Keratinocyte (primary cell): ENCODE data around the gene PIK3IP1. TPM values are rescaled to one million over a fixed set of nuclear protein-coding genes. Genes with fewer than 3 reads are reported as not detected.

Experiments
- DNase-seq: peaks from one replicate; pipeline ENCODE4 v3.0.0-alpha.2; 2011; ENCODE audit warnings: low read depth, missing footprints, low spot score
- FAIRE-seq: peaks from 2 replicates; lab custom pipeline; 2011; peaks lifted over from hg19 to GRCh38; lab: Jason Lieb, UNC
- H2AFZ ChIP-seq: 2 replicates; pipeline ENCODE4 v1.6.0; 2012; ENCODE audit warnings: low read length, control low read depth, inconsistent platforms; ENCODE audit not compliant: control insufficient read depth
- H3K27ac ChIP-seq: 2 replicates; pipeline ENCODE4 v1.5.1; 2011; ENCODE audit warnings: low read length; ENCODE audit not compliant: control insufficient read depth, insufficient read depth
- H3K27me3 ChIP-seq: 3 replicates; pipeline ENCODE4 v1.6.0; 2011; ENCODE audit warnings: low read length; ENCODE audit not compliant: control insufficient read depth, insufficient read depth; ENCODE audit errors: extremely low read depth
- H3K36me3 ChIP-seq, 2 experiments: 2 replicates in 1 of 2; 3 replicates in 1 of 2; pipeline ENCODE4 v1.5.1; 2011; ENCODE audit warnings: low read length in 2 of 2, mild to moderate bottlenecking in 1 of 2; ENCODE audit not compliant: control insufficient read depth in 2 of 2, insufficient read depth in 2 of 2; ENCODE audit errors: extremely low read depth in 1 of 2
- H3K4me1 ChIP-seq: 3 replicates; pipeline ENCODE4 v1.5.1; 2011; ENCODE audit warnings: low read length; ENCODE audit not compliant: control insufficient read depth, insufficient read depth; ENCODE audit errors: extremely low read depth
- H3K4me2 ChIP-seq: 3 replicates; pipeline ENCODE4 v1.6.0; 2011; ENCODE audit warnings: low read depth, low read length; ENCODE audit not compliant: control insufficient read depth, insufficient read depth; ENCODE audit errors: extremely low read depth
- H3K4me3 ChIP-seq, 3 experiments: fragments of 200-600 bp in 1 of 3; sonication (generic) in 1 of 3; 2 replicates in 2 of 3; 3 replicates in 1 of 3; pipeline ENCODE4 v1.5.1; 2011 to 2016; ENCODE audit warnings: low read length in 3 of 3, mild to moderate bottlenecking in 3 of 3, control low read depth in 2 of 3, inconsistent platforms in 1 of 3, low read depth in 1 of 3, mixed read lengths in 1 of 3, mixed run types in 1 of 3, moderate library complexity in 1 of 3; ENCODE audit not compliant: control insufficient read depth in 2 of 3, insufficient read depth in 2 of 3; ENCODE audit errors: extremely low read depth in 1 of 3
- H3K79me2 ChIP-seq: 2 replicates; pipeline ENCODE4 v1.6.0; 2012; ENCODE audit warnings: low read length; ENCODE audit not compliant: control insufficient read depth, insufficient read depth
- H3K9ac ChIP-seq: 3 replicates; pipeline ENCODE4 v1.6.0; 2011; ENCODE audit warnings: low read length; ENCODE audit not compliant: control insufficient read depth, insufficient read depth; ENCODE audit errors: extremely low read depth
- H3K9me1 ChIP-seq: 3 replicates; pipeline ENCODE4 v1.6.0; 2011; ENCODE audit warnings: low read length; ENCODE audit not compliant: control insufficient read depth, insufficient read depth; ENCODE audit errors: extremely low read depth
- H3K9me3 ChIP-seq: 2 replicates; pipeline ENCODE4 v1.5.1; 2012; ENCODE audit warnings: low read depth, low read length; ENCODE audit not compliant: control insufficient read depth
- H4K20me1 ChIP-seq: 3 replicates; pipeline ENCODE4 v1.6.0; 2011; ENCODE audit warnings: low read length; ENCODE audit not compliant: control insufficient read depth, insufficient read depth; ENCODE audit errors: extremely low read depth
- CTCF ChIP-seq, 3 experiments: IDR thresholded peaks in 1 of 3; conservative IDR thresholded peaks in 1 of 3; optimal IDR thresholded peaks in 1 of 3; 2 replicates in 2 of 3; 3 replicates in 1 of 3; pipeline versions ENCODE3 to v1.5.1; 2011; ENCODE audit warnings: low read length in 3 of 3, mild to moderate bottlenecking in 3 of 3, moderate library complexity in 2 of 3, control low read depth in 1 of 3, inconsistent platforms in 1 of 3; ENCODE audit not compliant: insufficient read depth in 2 of 3; ENCODE audit errors: extremely low read depth in 1 of 3
- EZH2 ChIP-seq: IDR thresholded peaks from one replicate; pipeline ENCODE4 v1.6.1; 2012; ENCODE audit warnings: inconsistent platforms, mild to moderate bottlenecking, low read length, moderate library complexity
- dilution Hi-C: fragments of 300-500 bp; cut with MboI; formaldehyde crosslinking; loops from one replicate; pipeline ENCODE4 v1.7.0; 2020; ENCODE audit warnings: low sequenced_read_pairs; ENCODE audit not compliant: extremely low pct_ligation_motif_present
- polyA plus RNA-seq, 5 experiments: library from polyadenylated mRNA; depleted of rRNA in 3 of 5; stranded (reverse) in 3 of 5; stranded (forward) in 1 of 5; unstranded in 1 of 5; fragments of >200 nt; gene quantifications; 1 replicate in 1 of 5; 2 replicates in 3 of 5; 3 replicates in 1 of 5; pipeline versions ENCODE4 v1.2.1 to v1.2.3, GENCODE V29; 2011 to 2012; ENCODE audit warnings: missing spikeins in 2 of 5, low read depth in 1 of 5, low replicate concordance in 1 of 5

PIK3IP1 gene
- polyA plus RNA-seq, 1 donor (not counting 4 experiments of a cell fraction or from before 2014, with no cell fraction given) = 13.3 TPM

GRCh38 chr22:31295831-31296657 lies 3.8 kb upstream of the PIK3IP1 start:
- peak; percentile 43 for FAIRE-seq
- H3K27ac ChIP-seq = peak overlapping the region; percentile 95
- peak overlapping the region; percentile 70 for H3K9ac ChIP-seq
- peaks cover 41% of the 10 kb centered on the region for H3K4me1 ChIP-seq
- H3K4me3 ChIP-seq = peak overlapping the region in 2 of 3 experiments; percentile 23 to 53
- H3K27me3 ChIP-seq = no peaks in the 10 kb centered on the region
- H2AFZ ChIP-seq = peak overlapping the region; percentile 84
- no peaks in the 10 kb centered on the region for H3K9me1 ChIP-seq
- peak overlapping the region; percentile 91 for H3K4me2 ChIP-seq
- dilution Hi-C loops = no loop called here
- no peaks in the 10 kb centered on the region for H4K20me1 ChIP-seq
- no peaks in the 10 kb centered on the region for H3K9me3 ChIP-seq
- DNase-seq = no peak
- H3K79me2 ChIP-seq = peaks cover 2% of the 10 kb centered on the region
- H3K36me3 ChIP-seq = no peaks in the 10 kb centered on the region
- no peak for TF ChIP-seq EZH2
- no peak for TF ChIP-seq CTCF (optimal IDR thresholded peaks at IDR 0.05 in 1 of 3, IDR thresholded peaks at IDR 0.05 in 1 of 3, conservative IDR thresholded peaks at IDR 0.05 in 1 of 3; ENCODE audit: extremely low read depth in 1 of 3, insufficient read depth in 2 of 3, low read length in 3 of 3)

DNA sequence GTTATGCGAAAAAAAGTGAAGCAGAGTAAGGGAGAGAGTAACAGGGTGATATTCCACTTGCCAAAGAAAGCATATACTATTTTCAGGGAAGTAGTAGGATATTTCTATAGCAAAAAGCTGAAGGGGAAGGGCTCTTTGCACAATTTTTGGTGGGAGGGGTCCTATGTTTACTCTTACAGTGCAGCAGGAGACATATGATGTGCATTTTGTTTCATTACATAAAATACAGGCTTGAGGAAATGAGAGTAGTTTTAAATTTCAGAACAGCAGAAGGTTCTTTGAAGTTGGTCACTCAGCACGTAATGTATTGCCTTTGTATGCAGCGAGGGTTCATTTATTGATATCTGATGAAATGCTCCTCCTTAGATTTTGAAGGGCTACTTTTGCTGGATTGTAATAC lies 3.1 kb upstream of the PIK3IP1 start:
- H3K27ac ChIP-seq = peak overlapping the region; percentile 95
- no peak for DNase-seq
- no peaks in the 10 kb centered on the region for H4K20me1 ChIP-seq
- H3K9me3 ChIP-seq = no peaks in the 10 kb centered on the region
- H3K79me2 ChIP-seq = peaks cover 2% of the 10 kb centered on the region
- dilution Hi-C loops = no loop called here
- H3K27me3 ChIP-seq = no peaks in the 10 kb centered on the region
- H3K4me2 ChIP-seq = peak overlapping the region; percentile 91
- TF ChIP-seq EZH2 (no peak), CTCF (optimal IDR thresholded peaks at IDR 0.05 in 1 of 3, IDR thresholded peaks at IDR 0.05 in 1 of 3, conservative IDR thresholded peaks at IDR 0.05 in 1 of 3; ENCODE audit: extremely low read depth in 1 of 3, insufficient read depth in 2 of 3, low read length in 3 of 3) (no peak)
- H3K9me1 ChIP-seq = no peaks in the 10 kb centered on the region
- H3K4me3 ChIP-seq = peak overlapping the region in 2 of 3 experiments; percentile 23 to 53
- peak overlapping the region; percentile 70 for H3K9ac ChIP-seq
- H3K36me3 ChIP-seq = no peaks in the 10 kb centered on the region
- peak; percentile 44 for FAIRE-seq
- H3K4me1 ChIP-seq = peaks cover 41% of the 10 kb centered on the region
- peak overlapping the region; percentile 61 for H2AFZ ChIP-seq
